ENCODE results near the gene ZFP36L1.

ZFP36L1 gene

GRCh38 chr14:68815298-68816182, 22.7 kb upstream of the ZFP36L1 start:
- no peak for DNase-seq

- no peak for DNase-seq
Observed at GRCh38 chr14:68814539-68815297, 21.9 kb upstream of the ZFP36L1 start.

GRCh38 chr14:68814238-68814538, 21.3 kb upstream of the ZFP36L1 start:
- no peak for DNase-seq

DNA sequence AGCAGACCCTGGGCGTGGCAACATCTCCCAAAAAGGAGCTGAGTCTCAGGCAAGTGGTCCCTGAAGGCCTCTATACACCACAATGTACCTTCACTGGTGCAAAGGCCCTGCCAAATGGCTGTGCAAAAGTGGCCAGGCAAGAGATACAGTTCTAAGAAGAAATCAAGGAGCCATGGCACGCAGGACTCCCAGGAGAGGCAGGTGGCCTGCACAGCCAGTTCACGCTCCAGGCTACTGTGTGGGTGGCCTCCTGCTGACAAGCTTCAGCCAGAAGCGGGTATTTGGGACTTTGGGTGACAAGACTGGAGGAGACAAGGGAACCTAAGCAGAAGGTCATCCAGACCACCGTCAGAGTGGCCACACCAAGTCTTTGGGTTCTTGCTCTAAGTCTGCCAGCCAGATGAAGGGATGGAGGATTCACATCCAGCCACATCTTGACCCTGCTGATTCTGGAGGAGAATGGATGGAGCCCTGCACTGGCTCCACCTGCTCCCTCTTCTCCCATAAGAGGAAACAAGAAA, 20.5 kb upstream of the ZFP36L1 start:
- no peak for DNase-seq

- DNase-seq = no peak
Observed at GRCh38 chr14:68811171-68811570, 18.3 kb upstream of the ZFP36L1 start.

GRCh38 chr14:68810173-68811153, 17.6 kb upstream of the ZFP36L1 start:
- no peak for DNase-seq

GRCh38 chr14:68809524-68809923, 16.7 kb upstream of the ZFP36L1 start:
- DNase-seq = no peak

DNA sequence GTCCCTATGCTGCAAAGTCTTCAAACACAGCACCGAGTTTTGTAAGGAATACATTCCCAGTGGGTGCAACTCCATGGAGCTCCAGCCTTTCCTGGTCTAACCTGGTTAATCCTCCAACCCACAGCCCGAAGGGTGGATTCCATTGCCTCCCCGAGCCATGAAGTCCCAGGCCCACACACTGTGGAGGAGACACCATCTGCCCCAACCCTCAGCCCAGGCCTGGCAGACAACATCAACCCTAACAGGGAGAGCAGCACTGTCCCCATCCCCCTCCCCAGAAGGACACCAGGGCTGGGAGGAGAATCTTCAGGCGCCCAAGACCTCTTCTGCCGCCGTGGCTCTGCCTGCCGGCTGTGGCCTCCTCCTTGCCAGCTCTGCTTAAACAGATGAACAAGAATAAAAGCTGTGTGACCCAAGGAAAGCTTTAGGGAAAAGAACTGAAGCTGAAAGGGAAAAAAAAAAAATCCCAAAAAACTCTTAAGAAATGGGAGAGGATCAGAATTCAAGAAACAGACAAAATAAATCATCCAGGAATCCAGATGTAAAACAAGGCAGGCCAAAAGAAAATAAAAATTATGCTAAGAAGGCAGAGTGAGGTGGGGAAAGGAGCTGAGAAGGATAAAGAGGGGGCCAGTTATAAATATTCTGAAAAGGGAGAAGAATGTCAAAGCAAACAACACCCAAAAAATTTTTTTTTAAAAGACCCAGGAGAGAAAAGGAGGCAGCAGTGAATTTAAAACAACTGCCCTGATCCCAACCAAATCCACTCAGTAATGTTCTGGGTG, 16.0 kb upstream of the ZFP36L1 start:
- no peak for DNase-seq

DNA sequence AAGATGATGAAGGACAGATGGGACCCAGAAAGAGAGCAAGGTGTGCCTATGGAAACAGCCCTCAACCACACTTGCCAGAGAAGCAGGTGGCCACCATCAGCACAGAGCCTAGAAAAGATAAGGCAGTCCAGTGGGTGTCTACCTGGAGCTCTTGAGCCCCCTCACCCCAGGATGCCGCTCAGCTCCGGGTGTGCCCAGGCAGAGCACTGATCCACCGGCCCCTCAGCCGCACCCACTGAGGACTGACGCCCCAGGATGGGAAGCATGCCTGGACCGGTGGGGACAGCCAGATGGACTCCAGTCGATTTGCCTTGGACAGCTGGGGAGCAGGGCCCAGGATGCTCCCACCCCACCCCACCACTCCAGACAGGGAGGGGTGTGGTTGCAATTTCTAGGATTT, 15.1 kb upstream of the ZFP36L1 start:
- DNase-seq = no peak

DNA sequence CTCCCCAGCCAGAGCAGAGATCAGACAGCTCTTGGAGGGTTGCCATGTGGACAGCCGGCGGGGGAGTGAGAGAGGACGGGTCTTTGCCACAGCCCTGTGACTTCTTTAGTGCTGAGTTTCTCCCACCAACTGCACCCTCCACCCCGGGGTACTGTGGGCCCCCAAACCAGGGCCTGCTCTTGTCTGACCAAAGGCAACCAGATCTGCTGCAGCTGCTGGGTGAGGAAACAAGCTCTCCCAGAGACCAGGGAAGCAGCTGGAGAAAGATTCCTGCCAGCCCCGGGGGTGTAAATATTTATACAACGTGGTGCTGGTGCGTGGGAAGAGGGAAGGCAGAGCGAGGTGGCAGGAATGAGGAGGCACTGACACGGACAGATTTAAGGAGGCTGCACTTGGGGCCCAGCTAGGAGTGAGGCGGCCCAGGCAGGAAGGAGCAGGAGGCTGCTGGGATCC, 14.3 kb upstream of the ZFP36L1 start:
- peak; percentile 9 for DNase-seq

DNA sequence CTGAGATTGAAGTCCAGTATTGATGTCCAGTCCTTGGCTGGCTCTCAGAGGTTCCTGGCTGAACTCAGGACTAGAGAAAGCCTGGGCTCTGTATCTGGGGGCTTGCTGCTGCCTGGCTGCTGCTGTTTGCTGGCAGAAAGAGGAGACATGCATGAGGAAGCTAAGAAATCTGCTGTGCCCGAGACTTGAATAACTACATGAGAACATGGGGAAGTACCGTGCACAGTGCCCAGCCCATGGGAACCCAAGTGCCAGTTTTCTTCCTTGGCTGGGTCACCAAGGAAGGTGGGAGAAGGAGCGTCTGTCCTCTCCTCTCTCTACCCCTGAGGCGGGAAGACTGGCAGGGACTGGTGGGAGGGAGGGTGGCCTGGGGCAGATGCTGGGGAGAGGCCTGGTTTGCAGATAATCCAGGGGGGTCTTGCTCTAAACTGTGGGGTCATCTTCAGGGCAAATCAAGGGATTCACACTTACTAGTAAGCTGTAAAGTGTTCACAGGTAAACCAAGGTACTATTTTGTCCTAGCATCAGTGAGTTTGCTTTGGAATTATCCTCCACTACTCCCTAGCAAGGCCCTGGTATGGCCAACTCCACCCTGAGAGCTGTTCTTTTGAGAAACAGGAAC, 13.8 kb upstream of the ZFP36L1 start:
- DNase-seq = no peak

DNA sequence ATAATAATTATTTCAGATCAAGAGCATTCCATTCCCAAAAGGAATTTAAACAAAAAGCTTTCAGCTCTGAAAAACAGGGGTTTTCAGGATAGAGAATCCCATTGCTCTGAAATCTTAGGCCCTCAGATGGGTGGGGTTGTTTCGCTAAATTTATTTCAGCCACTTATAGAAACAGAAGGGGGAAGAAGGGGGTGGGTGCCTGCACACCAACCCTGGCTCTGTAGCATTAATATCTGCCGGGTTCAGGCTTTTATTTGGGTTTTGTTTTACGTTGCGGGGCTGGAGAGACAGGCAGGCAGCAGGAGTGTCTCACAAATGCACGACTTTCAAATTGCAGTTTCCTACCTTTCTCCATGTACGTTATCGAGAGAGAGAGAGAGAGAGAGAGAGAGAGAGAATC, 12.5 kb upstream of the ZFP36L1 start:
- no peak for DNase-seq

DNA sequence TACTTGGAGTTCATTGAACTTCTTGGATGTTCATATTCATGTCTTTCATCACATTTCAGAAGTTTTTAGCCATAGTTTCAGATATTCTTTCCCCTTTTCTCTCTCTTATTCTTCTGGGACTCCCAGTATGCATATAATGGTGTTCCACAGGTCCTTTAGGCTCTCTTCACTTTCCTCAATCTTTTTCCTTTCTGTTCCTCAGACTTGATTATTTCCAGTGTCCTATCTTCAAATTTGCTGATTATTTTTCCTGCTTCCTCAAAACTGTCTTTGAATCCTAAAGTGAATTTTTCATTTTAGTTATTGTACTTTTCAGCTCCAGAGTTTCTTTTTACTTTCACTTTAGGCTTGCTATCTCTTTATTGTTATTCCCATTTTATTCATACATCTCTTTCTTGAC, 8.8 kb upstream of the ZFP36L1 start:
- DNase-seq = no peak

DNA sequence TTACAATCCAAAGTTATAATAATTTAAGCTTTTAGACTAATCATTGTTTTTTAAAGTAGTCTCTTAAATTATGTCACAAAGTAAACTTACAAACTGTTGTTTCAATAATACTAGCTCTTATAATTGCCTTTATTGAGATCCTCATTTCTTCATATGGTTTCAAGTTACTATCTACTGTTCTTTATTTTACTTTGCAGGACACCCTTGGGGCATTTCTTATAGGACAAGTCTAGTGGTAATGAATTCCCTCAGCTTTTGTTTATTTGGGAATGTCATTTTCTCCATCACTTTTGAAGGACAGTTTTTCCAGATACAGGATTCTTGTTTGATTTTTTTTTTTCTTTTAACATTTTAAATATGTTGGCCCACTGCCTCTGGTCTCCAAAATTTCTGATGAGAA, 8.1 kb upstream of the ZFP36L1 start:
- no peak for DNase-seq

DNA sequence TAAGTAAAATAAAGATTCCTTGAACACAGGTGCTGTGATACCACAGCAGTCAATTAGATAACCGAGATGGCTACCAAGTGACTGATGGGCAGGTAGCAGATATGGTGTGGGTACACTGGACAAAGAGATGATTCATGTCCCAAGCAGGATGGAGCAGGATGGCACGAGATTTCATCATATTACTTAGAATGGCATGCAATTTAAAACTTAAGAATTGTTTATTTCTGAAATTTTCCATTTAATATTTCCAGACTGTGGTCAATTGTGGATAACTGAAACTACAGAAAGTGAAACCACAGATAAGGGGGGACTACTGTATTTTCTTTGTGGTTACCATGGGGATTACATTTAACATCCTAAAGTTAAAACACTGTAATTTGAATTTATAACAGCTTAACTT, 7.5 kb upstream of the ZFP36L1 start:
- no peak for DNase-seq

DNA sequence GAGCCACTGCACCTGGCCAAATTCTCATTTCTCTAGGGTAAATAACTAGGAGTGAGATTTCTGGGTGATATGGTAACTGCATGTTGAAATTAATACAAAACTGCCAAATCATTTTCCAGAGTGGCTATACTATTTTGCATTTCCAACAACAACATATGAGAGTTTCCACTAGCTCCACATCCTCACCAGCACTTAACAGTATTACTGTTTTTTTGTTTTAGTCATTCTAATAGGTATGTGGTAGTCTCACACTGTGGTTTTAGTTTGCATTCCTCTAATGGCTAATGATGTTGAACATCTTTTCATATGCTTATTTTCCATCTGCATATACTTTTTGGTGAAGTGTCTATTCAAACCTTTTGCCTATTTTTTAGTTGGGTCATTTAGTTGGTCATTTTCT, 5.8 kb upstream of the ZFP36L1 start:
- DNase-seq = no peak

DNA sequence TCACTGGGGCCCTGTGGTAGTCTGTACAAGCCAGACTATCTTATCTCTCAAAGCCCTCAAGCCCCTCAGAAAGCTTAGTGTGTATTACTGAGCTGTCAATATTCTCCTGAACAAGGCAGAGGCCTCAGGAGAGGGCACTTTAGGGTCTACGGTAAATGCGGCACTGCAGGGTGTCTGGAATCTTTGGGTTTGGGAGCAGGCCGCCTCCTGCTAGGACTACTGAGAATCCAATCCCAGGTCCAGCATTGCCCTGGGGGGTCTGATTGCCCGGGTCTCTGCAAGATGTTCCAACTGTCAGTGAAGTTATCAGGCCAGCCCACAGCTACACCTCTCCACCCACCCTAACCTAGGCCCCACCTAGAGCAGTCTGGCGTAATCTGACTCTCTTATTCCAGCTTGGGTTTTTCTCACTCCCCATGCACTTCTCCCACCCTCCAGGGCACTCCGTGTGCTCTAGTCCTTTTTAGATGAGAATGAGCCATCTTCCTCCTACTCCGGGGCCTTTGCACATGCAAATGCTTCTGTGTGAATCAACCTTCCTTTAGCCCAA, 4.3 kb upstream of the ZFP36L1 start:
- DNase-seq = no peak

GRCh38 chr14:68796418-68797101, 3.7 kb upstream of the ZFP36L1 start:
- DNase-seq = no peak

- DNase-seq = no peak
Observed at GRCh38 chr14:68795597-68796417, 2.9 kb upstream of the ZFP36L1 start.

All from NCI-H524 treated with DMSO at 0.1 percent for 48 hours (cell line).